HG03520 (cell line): ENCODE measurements around the gene ABCF2.

Experiments used
- ATAC-seq: cut with Tn5 transposase; IDR thresholded peaks from one replicate; pipeline ENCODE4 v1.9.1; 2021; ENCODE audit warnings: mild to moderate bottlenecking, moderate library complexity; ENCODE audit not compliant: unreplicated experiment

The ABCF2 gene

DNA sequence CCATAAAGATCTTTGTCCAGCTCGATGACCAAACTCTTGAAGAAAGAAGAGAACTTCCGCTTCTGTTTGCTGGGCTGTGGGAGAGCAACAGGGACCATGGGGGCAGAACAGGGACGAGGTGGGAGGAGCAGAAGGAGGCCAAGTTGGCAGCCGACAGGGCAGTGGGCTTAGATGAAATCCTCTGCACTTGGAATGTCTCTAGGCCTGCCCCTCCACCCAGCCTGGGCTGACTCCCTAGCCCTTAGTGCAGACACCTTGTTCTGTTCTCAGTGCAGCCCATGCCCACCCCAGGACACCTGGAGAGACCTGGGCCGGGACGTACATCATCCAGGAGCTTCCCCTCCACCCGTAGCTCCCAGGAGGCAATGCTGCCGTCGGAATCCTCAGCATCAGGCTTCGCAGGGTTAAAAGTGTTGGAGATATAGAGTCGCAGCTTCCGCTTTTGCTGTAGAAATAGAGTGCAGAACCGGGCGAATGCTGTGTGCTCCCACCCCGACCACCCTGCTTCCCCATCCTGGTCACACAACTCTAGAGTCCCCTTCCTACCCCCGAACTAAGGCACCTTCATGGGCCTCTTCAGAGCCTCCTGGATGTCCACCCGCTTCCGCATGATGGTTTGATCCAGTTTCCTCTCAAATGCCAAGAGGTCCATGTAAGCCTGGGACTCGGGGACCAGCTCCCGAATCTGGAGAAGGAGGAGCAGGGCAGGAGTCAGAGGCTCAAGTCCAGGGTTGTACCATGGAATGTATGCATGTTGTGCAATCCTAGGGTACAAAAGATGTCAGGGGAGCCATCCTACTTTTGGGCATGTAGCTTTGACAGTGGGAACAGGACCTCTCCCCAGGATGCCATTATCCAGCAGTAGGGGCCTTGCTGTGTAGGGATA is 15.4 kb upstream of the ABCF2 start:
- ATAC-seq, result no peak

DNA sequence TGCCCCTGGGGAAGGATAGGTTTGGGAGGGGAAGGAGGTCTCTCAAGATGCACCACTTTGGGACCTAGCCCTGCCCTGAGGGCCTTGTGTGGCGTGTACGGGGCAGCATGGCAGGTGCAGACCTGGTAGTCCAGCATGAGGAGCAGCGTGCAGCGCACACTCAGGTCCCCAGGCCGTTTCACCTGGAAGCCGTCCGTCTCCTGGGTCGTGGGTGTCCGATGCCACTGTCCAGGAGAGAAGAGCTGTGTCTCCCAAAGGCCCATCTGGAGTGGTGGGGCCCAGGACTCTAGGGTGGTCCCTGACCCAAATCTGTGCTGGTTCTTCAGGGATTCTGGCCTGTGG is 14.7 kb upstream of the ABCF2 start:
- ATAC-seq, result no peak

DNA sequence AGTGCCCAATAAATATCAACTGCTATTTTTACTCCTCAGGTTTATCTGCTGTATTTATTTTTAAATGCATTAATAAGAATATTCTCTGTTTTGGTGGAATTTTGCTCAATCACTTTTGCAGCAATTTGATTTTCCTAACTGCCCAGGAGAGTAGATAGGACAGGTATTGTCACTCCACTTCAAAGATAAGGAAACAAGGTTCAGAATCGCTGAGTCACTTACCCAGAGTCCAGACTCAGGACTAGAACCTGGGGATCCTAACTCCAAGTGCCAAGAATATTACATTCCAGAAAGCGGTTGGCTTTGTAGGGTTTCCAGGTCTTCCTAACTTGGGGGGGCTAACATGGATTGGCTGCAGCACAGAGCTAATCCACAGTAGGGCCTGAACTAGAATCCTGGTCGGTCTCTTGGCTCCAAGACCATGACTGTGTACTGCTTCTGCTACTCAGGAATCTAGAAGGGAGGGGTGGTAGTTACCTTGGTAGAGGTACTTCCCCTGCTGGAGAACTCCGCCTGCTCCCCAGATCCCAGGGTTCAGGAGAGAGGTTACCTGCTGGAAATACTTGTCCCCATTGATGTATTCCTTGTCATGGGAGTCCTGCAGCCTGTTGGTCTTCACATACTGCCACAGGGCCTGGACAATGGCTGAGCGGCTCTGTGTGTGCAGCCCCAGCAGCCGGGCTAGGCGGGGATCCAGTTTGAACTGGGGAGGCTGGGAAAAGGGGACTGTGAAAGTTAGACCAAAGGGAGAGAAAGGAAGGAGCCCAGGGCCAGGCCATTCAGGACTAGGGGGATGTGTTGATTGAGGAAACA is 14.1 kb upstream of the ABCF2 start:
- ATAC-seq, result no peak

DNA sequence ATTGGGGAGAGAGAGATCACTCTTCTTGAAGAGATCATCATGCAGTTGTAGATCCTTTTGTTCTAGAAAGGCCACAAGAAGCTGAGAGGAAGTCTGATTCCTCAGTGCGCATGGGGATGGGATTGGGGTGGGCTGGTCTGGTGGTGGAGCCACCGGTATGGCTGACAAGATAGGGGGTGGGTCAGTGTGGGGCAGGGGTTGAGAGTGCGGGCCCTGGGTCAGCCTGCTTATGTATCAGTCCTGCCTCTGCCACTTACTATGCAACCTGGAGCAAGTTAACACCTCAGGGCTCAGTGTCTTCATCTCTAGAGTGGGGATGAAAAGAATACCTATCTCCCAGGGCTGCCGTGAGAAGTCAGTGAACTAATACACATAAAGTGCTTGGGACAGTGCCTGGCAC is 13.5 kb upstream of the ABCF2 start:
- no peak for ATAC-seq

DNA sequence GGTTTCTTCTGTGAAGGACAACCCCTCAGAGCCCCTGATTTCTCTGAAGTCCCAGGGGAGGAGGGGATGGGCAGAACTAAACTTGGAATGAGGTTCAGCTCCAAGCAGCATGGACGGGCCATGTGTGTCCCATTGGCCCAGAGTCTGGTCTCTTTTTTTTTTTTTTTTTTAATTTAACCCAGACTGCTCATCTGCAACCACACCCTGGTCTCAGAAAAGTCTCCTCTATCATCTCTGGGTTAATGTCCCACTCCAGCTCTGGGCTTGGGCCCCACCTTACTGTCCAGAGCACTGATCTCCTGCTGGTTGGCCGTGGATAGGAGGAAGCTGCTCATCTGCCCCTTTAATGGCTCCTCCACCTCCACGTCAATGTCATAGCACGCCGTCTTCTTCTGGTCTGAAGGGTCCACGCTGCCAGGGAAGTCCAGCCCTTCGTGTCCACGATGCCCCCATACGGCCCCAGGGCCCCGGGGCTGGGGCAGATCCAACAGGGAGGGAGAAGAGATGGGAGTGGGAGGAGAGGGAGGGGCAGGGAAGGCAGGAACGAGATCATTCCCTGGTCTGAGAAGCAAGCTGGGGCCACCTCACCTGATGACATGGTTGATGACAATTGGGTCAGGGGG is 12.9 kb upstream of the ABCF2 start:
- no peak for ATAC-seq

DNA sequence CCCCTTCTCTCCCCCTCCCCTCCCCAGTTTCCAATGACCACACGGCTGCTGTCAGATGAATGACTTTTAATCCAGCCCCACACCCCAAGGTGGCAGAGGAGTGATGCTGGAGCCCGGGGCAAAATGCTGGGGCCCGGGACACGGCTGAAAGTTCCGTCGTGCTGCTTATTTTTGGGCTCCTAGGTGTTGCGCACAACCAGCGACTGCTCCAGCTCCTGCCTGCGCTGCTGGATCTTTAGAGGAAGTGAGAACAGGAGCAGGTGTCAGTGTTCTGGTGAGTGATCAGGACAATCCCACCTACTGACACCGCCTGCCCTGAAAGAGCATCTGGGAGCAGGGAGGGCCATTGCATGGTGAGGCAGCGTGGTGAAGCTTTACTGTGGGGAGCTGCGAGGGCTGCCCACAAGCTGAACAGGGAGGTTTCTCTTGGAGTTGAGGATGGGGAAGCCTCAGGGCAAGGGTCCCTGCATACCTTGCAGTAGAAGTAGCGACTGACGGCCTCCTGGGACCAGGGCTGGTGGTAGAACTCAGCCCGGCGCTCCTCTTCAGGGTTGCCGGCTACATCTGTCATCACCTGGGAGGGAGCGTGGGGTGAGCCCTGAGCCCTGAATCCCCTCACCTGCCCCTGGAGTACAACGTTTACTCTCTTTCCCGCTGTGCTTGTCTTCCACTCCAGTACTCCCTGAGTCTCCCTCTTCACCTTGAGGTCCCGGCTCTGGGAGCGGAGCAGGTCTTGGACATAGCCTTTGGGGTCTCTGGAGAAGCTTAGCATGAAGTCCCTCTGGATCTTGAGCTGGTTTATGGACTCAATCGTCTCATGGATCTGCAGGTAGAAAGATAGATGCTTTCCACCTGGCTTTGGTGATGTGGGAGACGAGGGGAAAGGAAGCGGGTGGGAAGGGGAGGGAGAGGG is 12.2 kb upstream of the ABCF2 start:
- ATAC-seq, result no peak

DNA sequence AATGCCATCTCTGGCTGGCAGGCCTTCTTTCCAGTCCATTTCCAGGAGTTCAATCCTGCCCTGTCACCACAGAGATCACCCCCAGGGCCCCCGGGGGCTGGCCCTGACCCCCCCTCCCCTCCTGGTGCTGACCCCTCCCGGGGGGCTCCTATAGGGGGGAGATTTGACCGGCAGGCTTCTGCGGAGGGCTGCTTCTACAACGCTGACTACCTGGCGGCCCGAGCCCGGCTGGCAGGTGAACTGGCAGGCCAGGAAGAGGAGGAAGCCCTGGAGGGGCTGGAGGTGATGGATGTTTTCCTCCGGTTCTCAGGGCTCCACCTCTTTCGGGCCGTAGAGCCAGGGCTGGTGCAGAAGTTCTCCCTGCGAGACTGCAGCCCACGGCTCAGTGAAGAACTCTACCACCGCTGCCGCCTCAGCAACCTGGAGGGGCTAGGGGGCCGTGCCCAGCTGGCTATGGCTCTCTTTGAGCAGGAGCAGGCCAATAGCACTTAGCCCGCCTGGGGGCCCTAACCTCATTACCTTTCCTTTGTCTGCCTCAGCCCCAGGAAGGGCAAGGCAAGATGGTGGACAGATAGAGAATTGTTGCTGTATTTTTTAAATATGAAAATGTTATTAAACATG is 11.3 kb upstream of the ABCF2 start:
- ATAC-seq, result no peak

DNA sequence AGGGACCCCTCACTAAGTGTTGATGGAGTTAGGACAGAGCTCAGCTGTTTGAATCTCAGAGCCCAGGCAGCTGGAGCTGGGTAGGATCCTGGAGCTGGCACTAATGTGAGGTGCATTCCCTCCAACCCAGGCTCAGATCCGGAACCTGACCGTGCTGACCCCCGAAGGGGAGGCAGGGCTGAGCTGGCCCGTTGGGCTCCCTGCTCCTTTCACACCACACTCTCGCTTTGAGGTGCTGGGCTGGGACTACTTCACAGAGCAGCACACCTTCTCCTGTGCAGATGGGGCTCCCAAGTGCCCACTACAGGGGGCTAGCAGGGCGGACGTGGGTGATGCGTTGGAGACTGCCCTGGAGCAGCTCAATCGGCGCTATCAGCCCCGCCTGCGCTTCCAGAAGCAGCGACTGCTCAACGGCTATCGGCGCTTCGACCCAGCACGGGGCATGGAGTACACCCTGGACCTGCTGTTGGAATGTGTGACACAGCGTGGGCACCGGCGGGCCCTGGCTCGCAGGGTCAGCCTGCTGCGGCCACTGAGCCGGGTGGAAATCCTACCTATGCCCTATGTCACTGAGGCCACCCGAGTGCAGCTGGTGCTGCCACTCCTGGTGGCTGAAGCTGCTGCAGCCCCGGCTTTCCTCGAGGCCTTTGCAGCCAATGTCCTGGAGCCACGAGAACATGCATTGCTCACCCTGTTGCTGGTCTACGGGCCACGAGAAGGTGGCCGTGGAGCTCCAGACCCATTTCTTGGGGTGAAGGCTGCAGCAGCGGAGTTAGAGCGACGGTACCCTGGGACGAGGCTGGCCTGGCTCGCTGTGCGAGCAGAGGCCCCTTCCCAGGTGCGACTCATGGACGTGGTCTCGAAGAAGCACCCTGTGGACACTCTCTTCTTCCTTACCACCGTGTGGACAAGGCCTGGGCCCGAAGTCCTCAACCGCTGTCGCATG is 10.5 kb upstream of the ABCF2 start:
- no peak for ATAC-seq

DNA sequence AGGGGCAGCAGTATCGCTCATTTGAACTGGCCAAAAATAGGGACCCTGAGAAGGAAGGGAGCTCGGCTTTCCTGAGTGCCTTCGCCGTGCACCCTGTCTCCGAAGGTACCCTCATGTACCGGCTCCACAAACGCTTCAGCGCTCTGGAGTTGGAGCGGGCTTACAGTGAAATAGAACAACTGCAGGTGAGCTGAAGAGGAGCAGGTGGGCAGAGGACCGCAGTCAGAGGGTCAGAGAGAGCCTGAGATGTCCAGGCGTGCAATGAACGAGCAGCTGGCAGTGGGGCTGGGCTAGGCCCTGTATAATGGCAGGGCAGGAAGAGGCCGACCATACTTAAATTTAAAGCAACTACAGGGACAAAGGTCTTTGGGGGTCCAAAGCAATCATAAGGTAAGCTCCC is 9.4 kb upstream of the ABCF2 start:
- no peak for ATAC-seq

DNA sequence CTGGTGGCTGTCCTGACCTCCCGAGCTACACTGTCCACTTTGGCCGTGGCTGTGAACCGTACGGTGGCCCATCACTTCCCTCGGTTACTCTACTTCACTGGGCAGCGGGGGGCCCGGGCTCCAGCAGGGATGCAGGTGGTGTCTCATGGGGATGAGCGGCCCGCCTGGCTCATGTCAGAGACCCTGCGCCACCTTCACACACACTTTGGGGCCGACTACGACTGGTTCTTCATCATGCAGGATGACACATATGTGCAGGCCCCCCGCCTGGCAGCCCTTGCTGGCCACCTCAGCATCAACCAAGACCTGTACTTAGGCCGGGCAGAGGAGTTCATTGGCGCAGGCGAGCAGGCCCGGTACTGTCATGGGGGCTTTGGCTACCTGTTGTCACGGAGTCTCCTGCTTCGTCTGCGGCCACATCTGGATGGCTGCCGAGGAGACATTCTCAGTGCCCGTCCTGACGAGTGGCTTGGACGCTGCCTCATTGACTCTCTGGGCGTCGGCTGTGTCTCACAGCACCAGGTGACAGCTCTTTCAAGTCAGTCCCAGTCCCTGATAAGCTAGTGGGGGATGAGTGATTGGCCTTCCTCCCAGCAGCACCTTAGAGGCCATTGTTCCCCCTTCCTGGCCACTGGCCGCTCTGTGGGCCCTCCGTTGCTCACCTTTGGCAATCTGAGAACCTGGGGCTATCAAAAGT is 8.2 kb upstream of the ABCF2 start:
- no peak for ATAC-seq

DNA sequence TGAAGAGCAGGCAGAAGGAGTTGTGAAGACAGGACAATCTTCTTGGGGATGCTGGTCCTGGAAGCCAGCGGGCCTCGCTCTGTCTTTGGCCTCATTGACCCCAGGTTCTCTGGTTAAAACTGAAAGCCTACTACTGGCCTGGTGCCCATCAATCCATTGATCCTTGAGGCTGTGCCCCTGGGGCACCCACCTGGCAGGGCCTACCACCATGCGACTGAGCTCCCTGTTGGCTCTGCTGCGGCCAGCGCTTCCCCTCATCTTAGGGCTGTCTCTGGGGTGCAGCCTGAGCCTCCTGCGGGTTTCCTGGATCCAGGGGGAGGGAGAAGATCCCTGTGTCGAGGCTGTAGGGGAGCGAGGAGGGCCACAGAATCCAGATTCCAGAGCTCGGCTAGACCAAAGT is 6.8 kb upstream of the ABCF2 start:
- ATAC-seq, result no peak

DNA sequence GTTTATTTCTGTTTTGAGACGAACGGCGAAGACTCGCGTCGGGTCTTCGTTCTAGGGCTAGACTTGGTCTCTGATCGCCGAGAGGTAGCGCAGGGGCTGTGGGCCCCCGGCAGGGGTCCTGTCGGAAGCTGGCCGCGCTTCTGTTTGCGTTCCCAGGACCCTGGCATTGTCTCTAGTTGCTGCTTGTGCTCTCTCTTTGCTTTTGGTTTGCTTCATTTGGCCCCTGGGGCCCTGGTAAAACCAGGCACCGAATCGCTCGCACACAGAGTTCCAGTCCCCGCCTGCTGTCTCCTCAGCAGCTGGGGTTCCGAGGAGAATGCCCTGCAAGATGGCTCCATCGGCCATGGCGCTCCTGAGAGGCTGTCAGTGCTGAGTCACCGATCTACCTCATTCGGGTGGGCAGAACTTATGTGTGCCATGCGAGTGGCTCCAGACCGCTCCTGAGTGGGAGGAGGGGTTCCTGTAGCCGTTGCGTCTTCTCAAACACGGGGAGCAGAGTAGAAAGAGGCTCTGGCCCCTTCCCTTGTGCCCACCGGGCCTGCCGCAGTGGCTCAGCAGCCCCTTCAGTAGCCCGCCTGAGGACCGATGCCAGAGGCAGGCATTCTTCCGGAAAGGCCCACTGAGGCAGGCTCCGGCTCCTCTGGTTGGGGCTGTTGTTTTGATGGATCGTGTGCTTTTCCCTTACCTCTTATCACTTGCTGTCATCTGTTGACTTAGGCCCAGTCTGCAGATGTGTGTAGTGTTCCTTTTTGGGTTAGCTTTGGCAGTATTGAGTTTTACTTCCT is 6.1 kb upstream of the ABCF2 start:
- ATAC-seq, result no peak

DNA sequence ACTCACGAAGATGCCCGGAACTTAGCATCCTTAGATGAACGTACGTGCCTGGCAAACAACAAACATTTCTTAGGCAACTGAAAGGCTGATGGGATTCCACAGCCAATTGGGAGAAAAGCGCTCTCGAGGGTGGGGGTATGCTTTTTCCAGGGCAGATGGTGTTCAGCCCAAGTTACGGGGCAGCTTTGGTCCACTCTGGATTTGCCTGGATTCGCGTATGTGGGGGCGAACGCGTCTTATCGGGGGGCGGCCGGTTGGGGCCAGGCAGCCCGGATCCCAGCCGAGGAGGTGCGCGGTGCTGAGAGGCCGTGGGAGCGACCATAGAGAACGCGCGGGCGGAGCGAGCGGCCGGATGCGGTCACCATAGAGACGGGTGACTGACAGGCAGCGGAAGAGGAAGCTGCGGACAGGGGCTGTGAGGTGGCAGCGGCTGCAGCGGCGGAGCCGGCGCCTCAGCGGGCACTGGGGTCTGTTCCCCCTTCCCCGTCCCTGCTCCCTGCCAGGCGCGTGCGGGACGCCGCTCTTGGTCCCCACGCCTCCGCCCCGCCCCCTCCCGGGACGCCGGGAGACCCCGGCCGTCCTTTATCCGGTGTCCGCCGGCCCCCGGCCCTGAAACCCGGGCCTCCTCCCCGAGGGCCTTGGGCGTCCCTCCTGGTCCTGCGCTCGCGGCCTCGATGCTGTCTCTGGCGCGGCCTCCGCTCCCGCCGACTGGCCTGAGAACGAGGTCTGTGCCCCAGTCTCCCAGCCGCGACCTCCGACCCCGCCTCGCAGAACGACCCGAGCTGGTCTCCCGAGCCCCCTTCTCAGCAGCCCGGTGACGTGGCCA is 5.3 kb upstream of the ABCF2 start, which contains the start of gene CHPF2:
CHPF2 (plus strand) TSS at position 393 of the 826 bp plus-strand sequence. CDS start 1,529 bp downstream, outside the sequence.
- peak; percentile 94 for ATAC-seq

DNA sequence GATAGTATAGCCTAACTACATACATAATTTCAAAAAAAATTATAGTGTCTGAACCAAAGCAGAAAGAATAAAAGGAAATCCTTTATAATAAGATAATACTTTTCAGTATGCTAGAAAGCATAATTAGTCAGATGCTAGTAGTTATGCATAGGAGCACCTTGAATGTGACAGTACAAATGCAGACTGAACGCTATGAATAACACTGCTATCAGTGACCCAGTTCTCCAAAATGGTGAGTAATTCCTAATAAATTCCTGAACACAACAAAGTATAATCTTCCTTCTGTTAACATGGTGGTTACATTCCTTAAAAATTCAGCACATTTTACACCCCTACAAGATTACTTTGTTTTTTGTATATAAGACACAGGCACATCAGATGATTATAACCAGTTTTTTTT is 4.1 kb upstream of the ABCF2 start:
- ATAC-seq, result no peak

DNA sequence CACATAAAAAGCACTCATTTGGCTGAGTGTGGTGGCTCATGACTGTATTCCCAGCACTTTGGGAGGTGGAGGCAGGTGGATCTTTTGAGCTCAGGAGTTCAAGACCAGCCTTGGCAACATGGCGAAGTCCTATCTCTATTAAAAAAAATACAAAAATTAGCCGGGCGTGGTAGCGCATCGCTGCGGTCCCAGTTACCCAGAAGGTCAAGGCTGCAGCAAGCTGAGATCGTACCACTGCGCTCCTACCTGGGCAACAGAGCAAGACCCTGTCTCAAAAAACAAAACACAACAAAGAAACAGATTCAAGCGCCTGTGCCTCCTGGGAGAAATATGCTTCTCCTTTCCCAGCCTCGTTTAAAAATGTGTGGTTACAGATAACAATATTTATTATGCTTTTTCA is 2.2 kb upstream of the ABCF2 start:
- ATAC-seq, result no peak

DNA sequence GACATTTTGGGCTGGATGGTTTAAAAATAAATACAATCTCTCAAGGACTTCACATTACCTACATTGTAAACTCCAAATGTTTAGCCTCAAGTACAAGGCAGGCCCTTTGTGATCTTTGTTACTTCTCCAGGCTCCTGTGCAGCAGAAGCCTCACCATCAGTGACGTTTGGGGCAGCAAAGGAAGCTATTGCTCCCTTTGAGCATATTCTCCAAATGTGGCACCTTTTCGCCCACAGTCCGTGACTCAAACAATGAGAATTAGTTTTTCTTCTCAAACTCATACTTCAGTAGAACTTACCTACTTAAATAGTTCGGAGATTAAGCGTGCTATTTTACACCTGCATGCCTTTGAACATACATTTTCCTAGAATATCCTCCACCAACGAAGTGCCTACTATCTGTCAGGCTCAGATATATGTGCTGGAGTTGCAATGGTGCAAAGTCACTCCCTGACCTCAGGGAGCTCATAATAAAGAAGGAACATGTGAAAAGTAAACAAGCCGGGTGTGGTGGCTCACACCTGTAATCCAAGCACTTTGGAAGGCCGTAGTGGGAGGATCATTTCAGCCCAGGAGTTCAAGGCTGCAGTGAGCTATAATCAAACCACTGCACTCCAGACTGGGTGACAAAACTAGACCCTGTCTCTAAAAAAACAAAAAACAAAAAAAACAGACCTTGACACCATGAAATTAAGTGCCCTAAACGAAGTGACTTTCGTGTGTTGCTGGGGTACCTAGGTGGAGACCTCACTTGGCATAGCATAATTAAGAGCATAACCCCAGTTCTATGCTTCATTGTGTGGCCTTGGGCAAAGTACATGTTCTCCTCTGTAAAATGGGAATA is 1.2 kb upstream of the ABCF2 start:
- no peak for ATAC-seq
